IPS DF 4.7 (cell line): ENCODE results near the gene PAX5.

ENCODE experiments used
- DNase-seq: peaks from one replicate; pipeline ENCODE4 v3.0.0-alpha.2; 2013; ENCODE audit warnings: low spot score; ENCODE audit errors: extremely low read depth

PAX5 gene

GRCh38 chr9:36864491-36865410, 169.3 kb downstream of the PAX5 start:
- DNase-seq, result no peak

GRCh38 chr9:36862206-36863145, 171.6 kb downstream of the PAX5 start:
- DNase-seq, result no peak

- no peak for DNase-seq
Observed at GRCh38 chr9:36861528-36862205, 172.4 kb downstream of the PAX5 start.

- DNase-seq, result no peak
Observed at GRCh38 chr9:36858805-36859375, 175.2 kb downstream of the PAX5 start.

GRCh38 chr9:36855448-36856315, 178.4 kb downstream of the PAX5 start:
- DNase-seq, result no peak

GRCh38 chr9:36854751-36855150, 179.3 kb downstream of the PAX5 start:
- DNase-seq, result no peak

- no peak for DNase-seq
Observed at GRCh38 chr9:36854034-36854433, 180.0 kb downstream of the PAX5 start.

- no peak for DNase-seq
Observed at GRCh38 chr9:36853233-36853632, 180.8 kb downstream of the PAX5 start.

GRCh38 chr9:36849943-36850342, 184.1 kb downstream of the PAX5 start:
- no peak for DNase-seq

- no peak for DNase-seq
Observed at GRCh38 chr9:36848946-36849345, 185.1 kb downstream of the PAX5 start.

- no peak for DNase-seq
Observed at GRCh38 chr9:36847781-36848673, 186.0 kb downstream of the PAX5 start.

- DNase-seq, result no peak
Observed at GRCh38 chr9:36846621-36847020, 187.4 kb downstream of the PAX5 start.

- DNase-seq, result no peak
Observed at GRCh38 chr9:36845844-36846243, 188.2 kb downstream of the PAX5 start.

GRCh38 chr9:36844961-36845360, 189.1 kb downstream of the PAX5 start:
- no peak for DNase-seq

- DNase-seq, result no peak
Observed at GRCh38 chr9:36843964-36844363, 190.1 kb downstream of the PAX5 start.

GRCh38 chr9:36842560-36843530, 191.2 kb downstream of the PAX5 start:
- DNase-seq, result no peak

- DNase-seq, result no peak
Observed at GRCh38 chr9:36840898-36841536, 193.1 kb downstream of the PAX5 start.
